Lung (tissue), 12 donors: ENCODE results near the gene ZNF304. TPM values are rescaled to one million over a fixed set of nuclear protein-coding genes. Genes with fewer than 3 reads are reported as not detected.

Source experiments
- ATAC-seq: fragments of 200-7000 bp; cut with Tn5 transposase; one replicate; pipeline ENCODE4 v1.9.1; 2020; ENCODE audit warnings: moderate number of reproducible peaks; ENCODE audit not compliant: insufficient read depth, low FRiP score
- DNase-seq, 3 donors: peaks; one replicate each; pipeline ENCODE4 v3.0.0-alpha.2; 2013 to 2017
- H3K27ac ChIP-seq, 2 donors: one replicate each; pipeline ENCODE4 v1.5.1; 2013; ENCODE audit warnings: mild to moderate bottlenecking in 2 of 2, moderate library complexity in 2 of 2, control low read depth in 1 of 2, inconsistent platforms in 1 of 2, low read depth in 1 of 2, low read length in 1 of 2
- H3K27me3 ChIP-seq, 3 donors: one replicate each; pipeline ENCODE4 v1.5.1; 2013; ENCODE audit warnings: low read length in 2 of 3; ENCODE audit not compliant: control insufficient read depth in 3 of 3, insufficient read depth in 3 of 3
- H3K36me3 ChIP-seq, 4 donors: one replicate each; pipeline ENCODE4 v1.5.1; 2013; ENCODE audit warnings: low read length in 4 of 4, mild to moderate bottlenecking in 1 of 4, moderate library complexity in 1 of 4; ENCODE audit not compliant: control insufficient read depth in 4 of 4, insufficient read depth in 4 of 4
- H3K4me1 ChIP-seq, 5 donors: one replicate each; pipeline ENCODE4 v1.5.1; 2013; ENCODE audit warnings: low read length in 5 of 5, mild to moderate bottlenecking in 2 of 5, moderate library complexity in 1 of 5; ENCODE audit not compliant: control insufficient read depth in 5 of 5, insufficient read depth in 5 of 5
- H3K4me3 ChIP-seq: one replicate; pipeline ENCODE4 v1.5.1; 2013; ENCODE audit warnings: mild to moderate bottlenecking, control low read depth, moderate library complexity
- H3K9ac ChIP-seq, 2 donors: one replicate each; pipeline ENCODE4 v1.5.1; 2013; ENCODE audit warnings: low read length in 2 of 2, control low read depth in 1 of 2; ENCODE audit not compliant: insufficient read depth in 1 of 2
- H3K9me3 ChIP-seq, 4 donors: one replicate each; pipeline ENCODE4 v1.5.1; 2013; ENCODE audit warnings: low read length in 3 of 4, mild to moderate bottlenecking in 1 of 4, moderate library complexity in 1 of 4; ENCODE audit not compliant: control insufficient read depth in 4 of 4, insufficient read depth in 3 of 4
- CTCF ChIP-seq: IDR thresholded peaks from 2 replicates; pipeline ENCODE4 v1.5.1; 2012; ENCODE audit warnings: mild to moderate bottlenecking; ENCODE audit errors: control extremely low read depth, extremely low read depth
- WGBS, 2 donors: extraction: QIAGEN DNeasy Blood & Tissue Kit; methylation state at CpG; one replicate each; pipeline ENCODE4 v1.1.7; 2013; 5-methylcytosine and 5-hydroxymethylcytosine counted together
- polyA plus RNA-seq, 2 donors: library from polyadenylated mRNA; stranded (reverse); fragments of 200-250 nt; gene quantifications; one replicate each; pipeline ENCODE4 v1.2.1, GENCODE V29; 2013
- total RNA-seq, 2 donors: library from RNA; depleted of rRNA in 1 of 2; stranded (reverse); fragments of >200 nt in 1 of 2; gene quantifications; one replicate each; pipeline ENCODE4 v1.2.1, GENCODE V29; 2014 to 2021
- donor health status: control.
- donor health status: control.
- donor health status: Bipolar disorder and iron deficiency.
- donor health status: healthy.
- donor health status: DM: yes; HTN: yes; CAD: no.

The ZNF304 gene
- total and polyA plus RNA-seq, 4 donors = 2.6 to 13.5 (median 5.8) TPM

GRCh38 chr19:57389194-57389729 is 38.2 kb downstream of the ZNF304 start:
- H3K4me3 ChIP-seq = peak overlapping the region; percentile 3
- WGBS, 2 donors = 60 to 61% methylated on average over 11 of the region's 11 CpGs
- H3K36me3 ChIP-seq = peaks cover 2 to 9% (median 3%) of the 10 kb centered on the region in 4 donors
- ATAC-seq (no peak), DNase-seq (no peak)
- peak overlapping the region; percentile 90 to 97 for H3K27ac ChIP-seq
- H3K4me1 ChIP-seq = peaks cover 2 to 18% (median 8%) of the 10 kb centered on the region in 5 donors
- H3K27me3 ChIP-seq = no peaks in the 10 kb centered on the region
- peak overlapping the region; percentile 94 to 97 for H3K9ac ChIP-seq
- peaks cover 0 to 7% (median 0%) of the 10 kb centered on the region in 4 donors for H3K9me3 ChIP-seq
- no peak for TF ChIP-seq CTCF

- Histone ChIP-seq H3K9me3 (peaks cover 0 to 7% (median 0%) of the 10 kb centered on the region in 4 donors), H3K9ac (peak within 1 kb of the TSS; percentile 94 to 97), H3K27me3 (no peaks in the 10 kb centered on the region), H3K36me3 (peaks cover 4 to 11% (median 5%) of the 10 kb centered on the region in 4 donors), H3K4me3 (peak within 1 kb of the TSS; percentile 97), H3K27ac (peak within 1 kb of the TSS; percentile 90 to 97), H3K4me1 (peaks cover 2 to 18% (median 8%) of the 10 kb centered on the region in 5 donors)
- ATAC-seq (peak; percentile 98), DNase-seq (peak; percentile 99 to 100 (median 99))
- WGBS, 2 donors = 1% methylated on average over 46 to 50 of the region's 50 CpGs
- peak; percentile 1 for TF ChIP-seq CTCF
Measured at GRCh38 chr19:57389730-57390598, 38.9 kb downstream of the ZNF304 start, which contains the start of gene ZNF548. Gene ZNF548 (plus strand): TSS chr19:57389854. CDS start chr19:57390100, 246 bp downstream.

GRCh38 chr19:57395710-57396109 is 44.6 kb downstream of the ZNF304 start:
- Histone ChIP-seq H3K9me3 (peaks cover 0 to 42% (median 4%) of the 10 kb centered on the region in 4 donors), H3K4me1 (peaks cover under 1 to 8% (median 3%) of the 10 kb centered on the region in 5 donors), H3K9ac (no peak overlapping the region), H3K4me3 (no peak overlapping the region), H3K27ac (no peak overlapping the region), H3K36me3 (peaks cover 34 to 53% (median 42%) of the 10 kb centered on the region in 4 donors), H3K27me3 (no peaks in the 10 kb centered on the region)
- 89 to 90% methylated on average over 5 of the region's 5 CpGs for WGBS, 2 donors
- TF ChIP-seq CTCF = no peak
- DNase-seq (no peak), ATAC-seq (no peak)
